HT1080 (cell line): ENCODE results near the gene LRMDA. TPM values are rescaled to one million over a fixed set of nuclear protein-coding genes. Genes with fewer than 3 reads are reported as not detected.
A peak's percentile ranks its signal among the peaks of the same experiment; 100 is the strongest.

Experiments used
- DNase-seq: peaks from one replicate; pipeline ENCODE4 v3.0.0-alpha.2; 2015; ENCODE audit warnings: low read depth
- total RNA-seq: library from RNA; depleted of rRNA; stranded (reverse); fragments of >200 nt; shearing (Covaris generic); gene quantifications from 2 replicates; pipeline ENCODE4 v1.2.3, GENCODE V29; 2014

Gene LRMDA
- total RNA-seq, 1 experiment from 2014 or later = not detected

DNA sequence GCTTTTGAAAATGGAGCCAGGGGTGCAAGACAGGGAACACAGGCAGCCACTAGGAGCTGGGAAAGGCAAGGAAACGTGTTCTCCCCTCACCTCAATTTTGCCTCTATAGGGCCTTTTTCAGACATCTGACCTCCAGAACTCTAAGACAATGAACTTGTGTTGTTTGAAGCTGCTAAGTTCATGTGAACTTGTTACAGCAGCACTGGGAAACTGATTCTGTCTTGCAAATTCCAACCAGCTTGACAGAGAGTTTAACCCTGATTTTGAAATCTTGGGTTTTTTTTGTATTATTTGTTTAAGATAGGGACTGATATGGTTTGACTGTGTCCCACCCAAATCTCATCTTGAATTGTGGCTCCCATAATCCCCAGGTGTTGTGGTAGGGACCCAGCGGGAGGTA is 852.9 kb downstream of the LRMDA start:
- no peak for DNase-seq

DNA sequence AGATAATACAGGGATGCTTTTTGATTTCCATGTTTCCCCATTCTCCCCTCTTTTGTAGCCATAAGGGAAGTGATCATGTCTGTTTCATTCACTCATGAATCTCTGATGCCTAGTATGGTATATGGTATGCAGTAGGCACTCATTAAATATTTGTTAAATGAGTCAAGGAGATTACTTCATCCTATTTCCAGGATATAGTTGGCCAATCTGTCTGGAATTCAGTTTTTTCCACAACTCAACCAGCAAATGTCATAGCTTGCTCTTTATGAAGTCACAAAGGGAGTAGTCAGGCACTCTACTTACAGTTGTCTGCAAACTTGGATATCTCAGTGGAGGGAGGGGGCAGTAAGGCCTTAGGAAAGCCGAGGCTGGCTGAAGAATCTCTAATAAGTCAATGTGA is 853.6 kb downstream of the LRMDA start:
- DNase-seq = peak; percentile 72

- DNase-seq = no peak
Measured at GRCh38 chr10:76285515-76285914, 854.1 kb downstream of the LRMDA start.

DNA sequence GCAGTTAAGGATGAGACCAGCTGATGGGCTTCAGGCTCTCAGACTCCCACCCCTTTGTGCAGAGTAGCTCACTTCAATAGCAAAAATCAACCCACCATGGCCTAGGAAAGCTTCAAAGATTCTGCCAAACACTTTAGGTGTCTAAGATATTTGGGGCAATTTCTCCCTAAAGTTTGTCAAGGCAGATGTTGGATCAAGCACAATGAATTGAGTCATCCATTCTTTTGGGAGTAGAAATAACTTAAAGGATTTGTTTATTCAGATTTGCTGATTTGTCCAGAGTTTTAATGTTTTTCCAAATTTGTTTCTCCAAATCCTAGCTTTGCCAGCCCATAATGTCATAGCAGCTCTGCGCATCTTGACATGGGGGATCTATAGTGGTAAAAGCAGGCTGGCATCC is 855.1 kb downstream of the LRMDA start:
- DNase-seq = no peak

- no peak for DNase-seq
Measured at GRCh38 chr10:76287856-76288255, 856.4 kb downstream of the LRMDA start.

DNA sequence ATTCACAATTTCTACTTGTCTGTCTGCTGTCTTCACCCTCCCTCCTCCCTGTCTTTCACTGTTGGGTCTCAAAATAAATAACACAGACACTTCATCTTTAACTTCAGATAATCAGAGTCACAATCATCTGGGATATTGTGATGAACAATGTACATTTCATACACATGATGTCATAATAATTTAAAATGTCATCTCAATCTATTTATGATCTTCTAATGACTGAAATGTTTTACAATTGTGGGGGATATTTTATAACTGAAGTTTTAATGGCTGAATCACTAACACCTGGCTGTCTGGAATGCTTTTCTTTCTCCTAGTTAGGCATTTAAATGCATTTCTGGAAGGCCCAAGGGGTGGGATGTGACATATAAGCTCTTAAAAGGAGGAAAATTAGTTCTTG is 859.8 kb downstream of the LRMDA start:
- DNase-seq = no peak

DNA sequence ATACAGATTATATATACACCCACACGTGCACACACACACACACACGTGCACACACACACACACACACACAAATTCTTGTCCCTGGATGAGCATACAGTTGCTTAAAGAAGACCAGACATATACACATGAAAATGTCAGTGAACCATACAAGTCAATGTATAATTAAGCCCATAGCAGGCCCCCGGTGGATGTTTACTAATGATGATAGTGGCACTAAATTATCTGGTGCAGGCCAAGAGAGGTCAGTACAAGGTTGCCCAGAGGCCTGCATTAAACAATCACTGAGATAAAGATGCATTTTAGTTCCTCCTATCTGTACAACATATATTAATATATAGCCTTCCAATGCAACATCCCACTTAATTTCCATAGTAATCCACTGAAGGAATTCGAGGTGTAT is 860.5 kb downstream of the LRMDA start:
- no peak for DNase-seq

- DNase-seq = no peak
Measured at GRCh38 chr10:76296957-76297356, 865.5 kb downstream of the LRMDA start.

- no peak for DNase-seq
Measured at GRCh38 chr10:76297358-76297757, 865.9 kb downstream of the LRMDA start.

- DNase-seq = no peak
Measured at GRCh38 chr10:76297780-76298281, 866.4 kb downstream of the LRMDA start.

GRCh38 chr10:76298329-76298728 is 866.9 kb downstream of the LRMDA start:
- no peak for DNase-seq

GRCh38 chr10:76299501-76299900 is 868.1 kb downstream of the LRMDA start:
- DNase-seq = no peak

- DNase-seq = no peak
Measured at GRCh38 chr10:76301211-76301610, 869.8 kb downstream of the LRMDA start.

DNA sequence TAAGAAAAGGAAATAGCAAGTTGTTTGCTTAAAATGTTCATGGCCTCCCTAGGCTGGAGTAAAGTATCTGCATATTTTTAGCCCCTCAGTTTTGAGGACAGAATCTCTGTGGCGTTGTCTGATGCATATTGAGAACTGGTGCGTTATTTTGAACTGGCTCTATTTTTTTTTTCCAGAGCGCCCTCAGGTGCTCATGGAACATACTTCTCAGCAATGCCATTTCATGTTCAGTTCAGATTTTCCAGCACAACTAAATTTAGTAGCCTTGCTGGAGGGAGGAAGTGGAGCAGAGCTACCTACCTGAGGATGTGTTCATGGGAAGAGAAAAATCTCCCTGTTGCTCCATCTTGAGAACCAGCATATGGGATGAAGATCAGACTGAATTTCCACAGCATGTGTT is 870.5 kb downstream of the LRMDA start:
- peak; percentile 17 for DNase-seq

- DNase-seq = no peak
Measured at GRCh38 chr10:76302481-76302880, 871.1 kb downstream of the LRMDA start.

DNA sequence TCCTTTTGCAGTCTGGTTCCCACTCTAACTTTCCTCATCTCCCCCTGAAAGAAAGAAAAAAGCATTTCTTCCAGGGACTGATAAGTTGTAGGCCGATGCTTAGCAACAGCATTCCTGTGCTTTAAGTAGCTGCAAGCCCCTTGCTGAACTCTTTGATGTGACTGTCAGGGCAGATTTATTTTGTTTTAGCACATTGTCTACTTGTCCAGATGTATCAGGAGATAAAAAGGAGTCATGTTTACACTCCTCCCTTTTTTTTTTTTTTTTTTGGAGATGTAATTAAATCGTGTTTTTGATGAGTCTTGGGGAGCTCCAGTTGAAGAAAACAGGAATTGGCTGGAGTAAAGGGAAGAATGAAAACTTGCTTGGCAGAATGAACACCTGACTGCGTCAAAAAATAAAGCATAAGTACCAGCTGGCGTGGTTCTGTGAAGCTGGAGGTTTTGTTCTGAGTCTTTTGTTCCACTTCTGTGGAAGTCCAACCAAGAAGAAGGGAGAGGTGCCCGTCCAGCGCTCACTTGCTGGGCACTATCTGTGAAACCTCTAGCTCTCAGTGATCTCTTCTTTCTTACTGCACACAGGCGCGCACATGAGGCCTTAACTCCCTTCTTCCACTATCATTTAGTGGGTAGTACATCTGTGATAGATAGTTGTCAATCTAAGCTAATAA is 871.7 kb downstream of the LRMDA start:
- no peak for DNase-seq

DNA sequence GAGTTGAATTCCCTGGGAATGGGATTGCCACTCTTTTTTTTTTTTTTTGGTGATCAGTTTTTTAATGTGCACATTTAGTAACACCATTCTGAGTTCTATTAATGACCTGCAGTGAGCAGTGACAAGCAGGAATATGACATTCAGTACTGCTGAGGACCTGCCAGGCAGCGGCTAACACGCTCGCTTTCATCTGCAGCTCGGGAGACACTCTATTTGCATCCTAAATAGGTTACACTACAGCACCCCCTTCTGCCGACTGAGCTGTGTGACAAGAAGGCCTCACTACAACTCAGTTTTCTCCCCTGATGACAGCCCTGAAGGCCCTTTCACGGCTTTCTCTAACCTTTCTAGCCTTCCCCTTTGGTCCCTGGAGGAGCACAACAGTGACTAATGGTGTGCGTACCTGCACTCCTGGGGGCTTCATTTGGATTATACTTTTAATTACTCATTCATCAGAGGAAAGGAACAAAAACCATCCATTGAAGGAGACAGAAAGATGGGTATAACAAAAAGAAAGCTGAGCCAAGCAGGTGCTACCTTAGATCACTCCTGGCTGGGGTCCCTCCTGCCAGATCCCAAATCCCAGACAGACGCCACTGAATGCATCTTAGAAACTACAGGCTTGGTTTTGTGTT is 872.4 kb downstream of the LRMDA start:
- peak; percentile 51 for DNase-seq

GRCh38 chr10:76305930-76306615 is 874.6 kb downstream of the LRMDA start:
- DNase-seq = no peak

- DNase-seq = no peak
Measured at GRCh38 chr10:76306856-76307255, 875.4 kb downstream of the LRMDA start.

DNA sequence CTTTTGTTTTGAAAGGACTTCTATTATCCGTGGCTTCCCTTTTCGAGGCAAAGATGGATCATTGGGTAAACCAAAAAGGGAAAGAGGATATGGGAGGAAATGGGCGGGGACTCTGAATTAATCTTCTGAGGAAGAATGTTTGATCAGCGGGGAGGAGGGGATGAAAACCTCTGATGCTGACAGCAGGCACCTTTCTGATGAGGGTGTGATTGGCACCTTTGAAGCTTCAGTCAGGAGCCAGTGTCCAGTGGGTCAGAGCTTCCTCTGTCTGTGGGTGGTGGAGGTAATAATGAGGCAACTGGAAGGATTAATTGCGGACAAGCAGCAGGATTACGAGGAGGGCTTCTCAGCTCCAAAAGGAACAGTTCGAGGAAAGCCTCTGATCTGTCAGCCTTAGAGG is 877.6 kb downstream of the LRMDA start:
- DNase-seq = no peak

- no peak for DNase-seq
Measured at GRCh38 chr10:76309741-76310587, 878.5 kb downstream of the LRMDA start.
